ENCODE results near the gene MACROD2. TPM values are rescaled to one million over a fixed set of nuclear protein-coding genes. Genes with fewer than 3 reads are reported as not detected.

The MACROD2 gene
- total RNA-seq, 1 donor from 2014 or later: 4.2 TPM

- no peak for ATAC-seq (ENCODE audit: poor library complexity)
- intact Hi-C loops (cut with DNase I): no loop called here
- no peak for DNase-seq
Measured at GRCh38 chr20:14522595-14522994, 527.3 kb downstream of the MACROD2 start.

GRCh38 chr20:14523090-14523489, 527.8 kb downstream of the MACROD2 start:
- intact Hi-C loops (cut with DNase I): no loop called here
- ATAC-seq (ENCODE audit: poor library complexity) (no peak), DNase-seq (no peak)

GRCh38 chr20:14525426-14525825, 530.1 kb downstream of the MACROD2 start:
- DNase-seq (no peak), ATAC-seq (ENCODE audit: poor library complexity) (no peak)
- intact Hi-C loops (cut with DNase I): no loop called here

- DNase-seq: no peak
- intact Hi-C loops (cut with DNase I): no loop called here
- ATAC-seq (ENCODE audit: poor library complexity): no peak
Measured at GRCh38 chr20:14526891-14527290, 531.6 kb downstream of the MACROD2 start.

- no peak for DNase-seq
- intact Hi-C loops (cut with DNase I): no loop called here
- ATAC-seq (ENCODE audit: poor library complexity): no peak
Measured at GRCh38 chr20:14531786-14532185, 536.5 kb downstream of the MACROD2 start.

GRCh38 chr20:14536738-14537137, 541.4 kb downstream of the MACROD2 start:
- no peak for ATAC-seq (ENCODE audit: poor library complexity)
- intact Hi-C loops (cut with DNase I): no loop called here

GRCh38 chr20:14538433-14538832, 543.1 kb downstream of the MACROD2 start:
- intact Hi-C loops (cut with DNase I): no loop called here
- DNase-seq (no peak), ATAC-seq (ENCODE audit: poor library complexity) (no peak)

More at GRCh38 chr20:14536738-14537137, 541.4 kb downstream of the MACROD2 start:
- DNase-seq: no peak

- DNase-seq (no peak), ATAC-seq (ENCODE audit: poor library complexity) (no peak)
- intact Hi-C loops (cut with DNase I): no loop called here
Measured at GRCh38 chr20:14543040-14543439, 547.7 kb downstream of the MACROD2 start.

- intact Hi-C loops (cut with DNase I): no loop called here
- no peak for DNase-seq
- ATAC-seq (ENCODE audit: poor library complexity): peak; percentile 31
Measured at GRCh38 chr20:14544688-14545087, 549.4 kb downstream of the MACROD2 start.

- intact Hi-C loops (cut with DNase I): no loop called here
- DNase-seq (no peak), ATAC-seq (ENCODE audit: poor library complexity) (no peak)
Measured at GRCh38 chr20:14550655-14551054, 555.3 kb downstream of the MACROD2 start.

- DNase-seq: no peak
- peak; percentile 58 for ATAC-seq (ENCODE audit: poor library complexity)
- intact Hi-C loops (cut with DNase I): no loop called here
Measured at GRCh38 chr20:14553774-14554534, 558.6 kb downstream of the MACROD2 start.

- no peak for ATAC-seq (ENCODE audit: poor library complexity)
Measured at GRCh38 chr20:14555676-14556075, 560.4 kb downstream of the MACROD2 start.

GRCh38 chr20:14556206-14556605, 560.9 kb downstream of the MACROD2 start:
- intact Hi-C loops (cut with DNase I): no loop called here
- ATAC-seq (ENCODE audit: poor library complexity): no peak

More at GRCh38 chr20:14555676-14556075, 560.4 kb downstream of the MACROD2 start:
- intact Hi-C loops (cut with DNase I): no loop called here
- DNase-seq: no peak

GRCh38 chr20:14559612-14560011, 564.3 kb downstream of the MACROD2 start:
- intact Hi-C loops (cut with DNase I): no loop called here
- DNase-seq (no peak), ATAC-seq (ENCODE audit: poor library complexity) (no peak)

More at GRCh38 chr20:14556206-14556605, 560.9 kb downstream of the MACROD2 start:
- DNase-seq: no peak

GRCh38 chr20:14561741-14562221, 566.5 kb downstream of the MACROD2 start:
- DNase-seq (no peak), ATAC-seq (ENCODE audit: poor library complexity) (no peak)
- intact Hi-C loops (cut with DNase I): no loop called here

- DNase-seq (no peak), ATAC-seq (ENCODE audit: poor library complexity) (no peak)
- intact Hi-C loops (cut with DNase I): no loop called here
Measured at GRCh38 chr20:14562981-14563380, 567.7 kb downstream of the MACROD2 start.

- ATAC-seq (ENCODE audit: poor library complexity) (peak; percentile 18), DNase-seq (no peak)
- intact Hi-C loops (cut with DNase I): no loop called here
Measured at GRCh38 chr20:14566505-14566904, 571.2 kb downstream of the MACROD2 start.

GRCh38 chr20:14568225-14568624, 572.9 kb downstream of the MACROD2 start:
- intact Hi-C loops (cut with DNase I): no loop called here

GRCh38 chr20:14568701-14569100, 573.4 kb downstream of the MACROD2 start:
- no peak for DNase-seq
- no peak for ATAC-seq (ENCODE audit: poor library complexity)
- intact Hi-C loops (cut with DNase I): no loop called here

More at GRCh38 chr20:14568225-14568624, 572.9 kb downstream of the MACROD2 start:
- ATAC-seq (ENCODE audit: poor library complexity) (no peak), DNase-seq (no peak)

GRCh38 chr20:14569641-14570040, 574.3 kb downstream of the MACROD2 start:
- ATAC-seq (ENCODE audit: poor library complexity) (no peak), DNase-seq (no peak)
- intact Hi-C loops (cut with DNase I): no loop called here
